HEK293 (cell line): ENCODE data around the gene NOS1.

Experiments used
- CTCF ChIA-PET: fragments of 350-600 bp; formaldehyde crosslinking; extraction: SDS; loops from one replicate; lab custom pipeline; 2021; ENCODE audit warnings: antibody characterized with exemption; lab: Yijun Ruan, JAX
- POLR2A ChIA-PET: fragments of 300-600 bp; formaldehyde crosslinking; extraction: SDS; loops from one replicate; lab custom pipeline; 2020; ENCODE audit warnings: antibody characterized with exemption, inconsistent platforms; lab: Yijun Ruan, JAX
- H3K27ac ChIP-seq: fragments of 200-500 bp; sonication (Bioruptor generic); 2 replicates; pipeline ENCODE4 v1.5.1; 2014; ENCODE audit warnings: low read depth, low read length, control low read depth, inconsistent platforms; ENCODE audit errors: extremely low read depth
- H3K36me3 ChIP-seq, 2 experiments: fragments of 200-500 bp in 1 of 2; sonication (Bioruptor generic) in 1 of 2; 1 replicate in 1 of 2; 2 replicates in 1 of 2; pipeline ENCODE4 v1.5.1; 2014 to 2017; ENCODE audit warnings: inconsistent platforms in 2 of 2, low read length in 2 of 2; ENCODE audit not compliant: control insufficient read depth in 2 of 2, insufficient read depth in 1 of 2
- H3K4me1 ChIP-seq: fragments of 200-500 bp; sonication (Bioruptor generic); 2 replicates; pipeline ENCODE4 v1.5.1; 2014; ENCODE audit warnings: mild to moderate bottlenecking, low read length, inconsistent platforms; ENCODE audit not compliant: control insufficient read depth, insufficient read depth
- H3K4me3 ChIP-seq: 2 replicates; pipeline ENCODE4 v1.5.1; 2011; ENCODE audit warnings: low read depth, mild to moderate bottlenecking, control low read depth, low read length, moderate library complexity
- H3K9me3 ChIP-seq: fragments of 200-500 bp; sonication (Bioruptor generic); 2 replicates; pipeline ENCODE4 v1.5.1; 2014; ENCODE audit warnings: low read depth, low read length, inconsistent platforms; ENCODE audit not compliant: control insufficient read depth, insufficient read depth
- GLI4 ChIP-seq: fragments of 450-650 bp; formaldehyde crosslinking; IDR thresholded peaks from 2 replicates; pipeline ENCODE4 v1.5.1; 2016; ENCODE audit warnings: missing biosample characterization, missing genetic modification characterization
- KLF16 ChIP-seq: fragments of 450-650 bp; formaldehyde crosslinking; IDR thresholded peaks from 2 replicates; pipeline ENCODE4 v1.5.1; 2017; ENCODE audit warnings: missing biosample characterization, missing genetic modification characterization
- REPIN1 ChIP-seq: fragments of 450-650 bp; formaldehyde crosslinking; IDR thresholded peaks from 2 replicates; pipeline ENCODE4 v1.5.1; 2017; ENCODE audit warnings: missing biosample characterization, missing genetic modification characterization, low read depth
- SETDB1 ChIP-seq: IDR thresholded peaks from one replicate; pipeline ENCODE4 v1.6.1; 2017; ENCODE audit warnings: mild to moderate bottlenecking, low read length, moderate library complexity, mixed read lengths; ENCODE audit not compliant: insufficient read length
- ZBTB17 ChIP-seq: fragments of 450-650 bp; formaldehyde crosslinking; IDR thresholded peaks from 2 replicates; pipeline ENCODE4 v1.5.1; 2016; ENCODE audit warnings: missing biosample characterization, missing genetic modification characterization
- ZBTB48 ChIP-seq: fragments of 450-650 bp; formaldehyde crosslinking; IDR thresholded peaks from 2 replicates; pipeline ENCODE4 v1.5.1; 2016; ENCODE audit warnings: missing biosample characterization, missing genetic modification characterization
- ZBTB7A ChIP-seq: fragments of 450-650 bp; formaldehyde crosslinking; IDR thresholded peaks from 2 replicates; pipeline ENCODE4 v1.5.1; 2016; ENCODE audit warnings: low read depth, missing biosample characterization, missing genetic modification characterization
- ZNF146 ChIP-seq: fragments of 450-650 bp; formaldehyde crosslinking; IDR thresholded peaks from 2 replicates; pipeline ENCODE4 v1.5.1; 2016; ENCODE audit warnings: missing biosample characterization, missing genetic modification characterization
- ZNF211 ChIP-seq: fragments of 450-650 bp; formaldehyde crosslinking; IDR thresholded peaks from 2 replicates; pipeline ENCODE4 v1.5.1; 2016; ENCODE audit warnings: low read depth, missing biosample characterization, missing genetic modification characterization
- ZNF335 ChIP-seq: fragments of 450-650 bp; formaldehyde crosslinking; conservative IDR thresholded peaks from 2 replicates; pipeline ENCODE4 v1.5.1; 2016; ENCODE audit warnings: missing biosample characterization, missing genetic modification characterization
- ZNF423 ChIP-seq: fragments of 450-650 bp; formaldehyde crosslinking; IDR thresholded peaks from 2 replicates; pipeline ENCODE4 v1.5.1; 2016; ENCODE audit warnings: missing biosample characterization, missing genetic modification characterization
- ZNF48 ChIP-seq: fragments of 450-650 bp; formaldehyde crosslinking; IDR thresholded peaks from 2 replicates; pipeline ENCODE4 v1.5.1; 2016; ENCODE audit warnings: missing biosample characterization, missing genetic modification characterization
- ZNF521 ChIP-seq: fragments of 450-650 bp; formaldehyde crosslinking; IDR thresholded peaks from 2 replicates; pipeline ENCODE4 v1.5.1; 2017; ENCODE audit warnings: missing biosample characterization, mild to moderate bottlenecking, missing genetic modification characterization
- ZNF544 ChIP-seq: fragments of 450-650 bp; formaldehyde crosslinking; IDR thresholded peaks from 2 replicates; pipeline ENCODE4 v1.5.0; 2017; ENCODE audit warnings: missing biosample characterization, missing genetic modification characterization
- ZNF707 ChIP-seq: fragments of 450-650 bp; formaldehyde crosslinking; IDR thresholded peaks from 2 replicates; pipeline ENCODE4 v1.5.1; 2016; ENCODE audit warnings: missing biosample characterization, missing genetic modification characterization
- ZNF768 ChIP-seq: fragments of 450-650 bp; formaldehyde crosslinking; IDR thresholded peaks from 2 replicates; pipeline ENCODE4 v1.5.1; 2018; ENCODE audit warnings: missing biosample characterization, mild to moderate bottlenecking, missing genetic modification characterization
- ZNF791 ChIP-seq: fragments of 450-650 bp; formaldehyde crosslinking; IDR thresholded peaks from 2 replicates; pipeline ENCODE4 v1.5.1; 2016; ENCODE audit warnings: missing biosample characterization, missing genetic modification characterization
- TF ChIP-seq, protein P1 (sequence below): fragments of 450-650 bp; formaldehyde crosslinking; IDR thresholded peaks from 2 replicates; pipeline ENCODE4 v1.5.1; 2016; ENCODE audit warnings: missing biosample characterization, missing genetic modification characterization, borderline replicate concordance
- TF ChIP-seq, protein P2 (sequence below): fragments of 450-650 bp; formaldehyde crosslinking; IDR thresholded peaks from 2 replicates; pipeline ENCODE4 v1.5.1; 2016; ENCODE audit warnings: missing biosample characterization, missing genetic modification characterization
- TF ChIP-seq, protein P3 (sequence below): fragments of 450-650 bp; formaldehyde crosslinking; IDR thresholded peaks from 2 replicates; pipeline ENCODE4 v1.5.1; 2016; ENCODE audit warnings: missing biosample characterization, missing genetic modification characterization
- TF ChIP-seq, protein P4 (sequence below): fragments of 450-650 bp; formaldehyde crosslinking; IDR thresholded peaks from 2 replicates; pipeline ENCODE4 v1.5.1; 2016; ENCODE audit warnings: missing biosample characterization, missing genetic modification characterization
- TF ChIP-seq, protein P5 (sequence below): fragments of 450-650 bp; formaldehyde crosslinking; IDR thresholded peaks from 2 replicates; pipeline ENCODE4 v1.5.1; 2016; ENCODE audit warnings: missing biosample characterization, missing genetic modification characterization, low read depth
- TF ChIP-seq, protein P6 (sequence below): fragments of 450-650 bp; formaldehyde crosslinking; IDR thresholded peaks from 2 replicates; pipeline ENCODE4 v1.5.1; 2016; ENCODE audit warnings: missing biosample characterization, missing genetic modification characterization

Gene NOS1

DNA sequence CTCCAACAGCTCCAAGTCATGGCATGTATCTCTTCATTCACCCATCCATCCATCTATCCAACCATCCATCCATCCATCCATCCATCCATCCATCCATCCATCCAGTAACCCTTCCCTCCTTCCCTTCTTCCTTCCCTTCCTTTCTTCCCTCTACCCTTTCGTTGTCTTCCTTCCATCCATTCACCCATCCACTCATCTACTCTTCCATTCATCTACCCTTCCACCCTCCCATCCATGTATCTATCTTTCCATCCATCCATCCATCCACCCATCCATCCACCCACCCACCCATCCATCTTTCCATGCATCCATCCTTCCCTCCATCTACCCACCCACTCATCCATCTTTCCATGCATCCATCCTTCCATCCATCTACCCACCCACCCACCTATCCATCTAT, 117.9 kb downstream of the NOS1 start (continued):
- TF ChIP-seq, protein P1, sequence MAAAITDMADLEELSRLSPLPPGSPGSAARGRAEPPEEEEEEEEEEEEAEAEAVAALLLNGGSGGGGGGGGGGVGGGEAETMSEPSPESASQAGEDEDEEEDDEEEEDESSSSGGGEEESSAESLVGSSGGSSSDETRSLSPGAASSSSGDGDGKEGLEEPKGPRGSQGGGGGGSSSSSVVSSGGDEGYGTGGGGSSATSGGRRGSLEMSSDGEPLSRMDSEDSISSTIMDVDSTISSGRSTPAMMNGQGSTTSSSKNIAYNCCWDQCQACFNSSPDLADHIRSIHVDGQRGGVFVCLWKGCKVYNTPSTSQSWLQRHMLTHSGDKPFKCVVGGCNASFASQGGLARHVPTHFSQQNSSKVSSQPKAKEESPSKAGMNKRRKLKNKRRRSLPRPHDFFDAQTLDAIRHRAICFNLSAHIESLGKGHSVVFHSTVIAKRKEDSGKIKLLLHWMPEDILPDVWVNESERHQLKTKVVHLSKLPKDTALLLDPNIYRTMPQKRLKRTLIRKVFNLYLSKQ (tag by site-specific recombination): no peak
- TF ChIP-seq ZNF211 (no peak), ZNF544 (no peak)

DNA sequence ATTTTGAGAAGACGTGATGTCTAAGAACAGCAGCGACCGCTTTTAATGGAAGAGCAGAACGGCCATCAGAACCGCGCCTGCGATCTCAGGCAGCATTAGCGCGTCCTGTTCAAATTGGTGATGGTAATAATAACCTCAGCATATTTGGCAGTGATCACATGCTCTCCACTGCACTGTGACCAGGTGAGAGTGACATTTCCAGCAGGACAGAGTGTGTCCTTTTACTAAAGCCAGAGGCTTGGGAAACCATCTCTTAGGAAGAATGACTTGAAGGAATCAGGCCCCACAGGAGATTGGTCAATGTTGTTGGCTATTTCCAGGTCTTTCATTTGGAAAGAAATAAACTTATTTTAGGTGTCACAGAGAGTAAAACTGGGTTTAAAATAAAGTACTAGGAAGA, 119.7 kb downstream of the NOS1 start:
- Histone ChIP-seq H3K36me3 (no peaks in the 10 kb centered on the region), H3K9me3 (no peaks in the 10 kb centered on the region), H3K4me1 (no peaks in the 10 kb centered on the region), H3K4me3 (no peak overlapping the region), H3K27ac (no peak overlapping the region)
- POLR2A ChIA-PET: no interaction called here
- TF ChIP-seq SETDB1 (no peak), ZBTB48 (tag by site-specific recombination) (no peak), ZNF707 (tag by site-specific recombination) (no peak), ZBTB17 (tag by site-specific recombination) (no peak), ZNF146 (tag by site-specific recombination) (no peak), KLF16 (tag by site-specific recombination) (no peak), ZNF791 (tag by site-specific recombination) (no peak), ZNF768 (no peak), ZNF521 (tag by site-specific recombination) (no peak)
- TF ChIP-seq, protein P2, sequence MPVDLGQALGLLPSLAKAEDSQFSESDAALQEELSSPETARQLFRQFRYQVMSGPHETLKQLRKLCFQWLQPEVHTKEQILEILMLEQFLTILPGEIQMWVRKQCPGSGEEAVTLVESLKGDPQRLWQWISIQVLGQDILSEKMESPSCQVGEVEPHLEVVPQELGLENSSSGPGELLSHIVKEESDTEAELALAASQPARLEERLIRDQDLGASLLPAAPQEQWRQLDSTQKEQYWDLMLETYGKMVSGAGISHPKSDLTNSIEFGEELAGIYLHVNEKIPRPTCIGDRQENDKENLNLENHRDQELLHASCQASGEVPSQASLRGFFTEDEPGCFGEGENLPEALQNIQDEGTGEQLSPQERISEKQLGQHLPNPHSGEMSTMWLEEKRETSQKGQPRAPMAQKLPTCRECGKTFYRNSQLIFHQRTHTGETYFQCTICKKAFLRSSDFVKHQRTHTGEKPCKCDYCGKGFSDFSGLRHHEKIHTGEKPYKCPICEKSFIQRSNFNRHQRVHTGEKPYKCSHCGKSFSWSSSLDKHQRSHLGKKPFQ (tag by site-specific recombination): no peak
- TF ChIP-seq, protein P3, sequence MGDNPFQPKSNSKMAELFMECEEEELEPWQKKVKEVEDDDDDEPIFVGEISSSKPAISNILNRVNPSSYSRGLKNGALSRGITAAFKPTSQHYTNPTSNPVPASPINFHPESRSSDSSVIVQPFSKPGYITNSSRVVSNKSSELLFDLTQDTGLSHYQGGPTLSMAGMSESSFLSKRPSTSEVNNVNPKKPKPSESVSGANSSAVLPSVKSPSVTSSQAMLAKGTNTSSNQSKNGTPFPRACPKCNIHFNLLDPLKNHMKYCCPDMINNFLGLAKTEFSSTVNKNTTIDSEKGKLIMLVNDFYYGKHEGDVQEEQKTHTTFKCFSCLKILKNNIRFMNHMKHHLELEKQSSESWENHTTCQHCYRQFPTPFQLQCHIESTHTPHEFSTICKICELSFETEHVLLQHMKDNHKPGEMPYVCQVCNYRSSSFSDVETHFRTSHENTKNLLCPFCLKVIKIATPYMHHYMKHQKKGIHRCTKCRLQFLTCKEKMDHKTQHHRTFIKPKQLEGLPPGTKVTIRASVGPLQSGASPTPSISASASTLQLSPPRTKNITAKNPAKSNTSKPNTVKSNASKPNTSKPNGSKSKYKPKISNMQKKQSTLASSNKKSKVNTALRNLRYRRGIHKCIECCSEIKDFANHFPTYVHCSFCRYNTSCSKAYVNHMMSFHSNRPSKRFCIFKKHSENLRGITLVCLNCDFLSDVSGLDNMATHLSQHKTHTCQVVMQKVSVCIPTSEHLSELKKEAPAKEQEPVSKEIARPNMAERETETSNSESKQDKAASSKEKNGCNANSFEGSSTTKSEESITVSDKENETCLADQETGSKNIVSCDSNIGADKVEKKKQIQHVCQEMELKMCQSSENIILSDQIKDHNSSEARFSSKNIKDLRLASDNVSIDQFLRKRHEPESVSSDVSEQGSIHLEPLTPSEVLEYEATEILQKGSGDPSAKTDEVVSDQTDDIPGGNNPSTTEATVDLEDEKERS: no peak
- CTCF ChIA-PET: interaction anchor here (0.6 to 1.2 kb wide), 3 partner anchors 29 to 595 kb away, joined by 3 to 4 read pairs (median 4); no protein-coding TSS in a partner anchor

DNA sequence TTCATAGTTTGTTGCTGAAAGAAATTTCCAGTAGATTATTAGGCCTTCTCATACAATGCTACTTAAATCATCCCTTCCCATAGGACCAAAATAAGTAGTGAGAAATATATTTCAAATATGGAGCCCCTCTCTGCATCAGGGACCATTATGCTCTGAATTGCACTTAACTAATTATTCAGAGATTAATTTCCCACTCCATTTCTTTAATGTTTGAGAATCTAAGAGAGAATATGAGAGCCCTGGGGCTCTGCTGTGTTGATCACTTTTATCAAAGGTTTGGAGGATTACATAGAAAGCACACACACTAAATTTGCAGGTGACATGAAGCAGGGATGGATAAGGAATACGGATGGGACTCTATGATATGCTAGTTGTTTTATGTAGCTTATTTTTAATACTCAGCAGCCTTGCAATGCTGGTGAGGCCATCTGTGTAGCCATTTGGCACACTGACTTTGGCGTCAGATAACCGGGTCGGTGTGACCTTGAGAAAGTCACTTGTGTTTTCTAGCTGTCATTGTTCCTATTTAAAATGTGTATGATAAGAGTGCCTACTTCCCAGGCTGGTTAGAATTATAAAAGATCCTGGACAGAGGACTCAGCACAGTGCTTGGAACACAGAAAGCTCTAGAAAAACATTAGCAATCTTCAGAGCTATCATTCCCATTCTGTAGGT, 121.2 kb downstream of the NOS1 start:
- no peak overlapping the region for H3K4me3 ChIP-seq
- H3K27ac ChIP-seq: no peak overlapping the region
- no peaks in the 10 kb centered on the region for H3K4me1 ChIP-seq
- ChIA-PET CTCF (interaction anchor here (0.7 to 2.3 kb wide), 8 partner anchors 9 to 1239 kb away, joined by 3 to 12 read pairs (median 4); no protein-coding TSS in a partner anchor), POLR2A (interaction anchor here (0.7 kb wide), 1 partner anchor 610 kb away, joined by 3 read pairs; no protein-coding TSS in a partner anchor)
- no peaks in the 10 kb centered on the region for H3K36me3 ChIP-seq
- H3K9me3 ChIP-seq: no peaks in the 10 kb centered on the region
- TF ChIP-seq ZNF146 (tag by site-specific recombination) (no peak), ZNF48 (tag by site-specific recombination) (no peak), ZBTB7A (tag by site-specific recombination) (no peak), ZNF423 (tag by site-specific recombination) (no peak), GLI4 (tag by site-specific recombination) (no peak), ZNF335 (tag by site-specific recombination) (no peak), REPIN1 (no peak)
- TF ChIP-seq, protein P4, sequence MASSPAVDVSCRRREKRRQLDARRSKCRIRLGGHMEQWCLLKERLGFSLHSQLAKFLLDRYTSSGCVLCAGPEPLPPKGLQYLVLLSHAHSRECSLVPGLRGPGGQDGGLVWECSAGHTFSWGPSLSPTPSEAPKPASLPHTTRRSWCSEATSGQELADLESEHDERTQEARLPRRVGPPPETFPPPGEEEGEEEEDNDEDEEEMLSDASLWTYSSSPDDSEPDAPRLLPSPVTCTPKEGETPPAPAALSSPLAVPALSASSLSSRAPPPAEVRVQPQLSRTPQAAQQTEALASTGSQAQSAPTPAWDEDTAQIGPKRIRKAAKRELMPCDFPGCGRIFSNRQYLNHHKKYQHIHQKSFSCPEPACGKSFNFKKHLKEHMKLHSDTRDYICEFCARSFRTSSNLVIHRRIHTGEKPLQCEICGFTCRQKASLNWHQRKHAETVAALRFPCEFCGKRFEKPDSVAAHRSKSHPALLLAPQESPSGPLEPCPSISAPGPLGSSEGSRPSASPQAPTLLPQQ (tag by site-specific recombination): no peak
- TF ChIP-seq, protein P5, sequence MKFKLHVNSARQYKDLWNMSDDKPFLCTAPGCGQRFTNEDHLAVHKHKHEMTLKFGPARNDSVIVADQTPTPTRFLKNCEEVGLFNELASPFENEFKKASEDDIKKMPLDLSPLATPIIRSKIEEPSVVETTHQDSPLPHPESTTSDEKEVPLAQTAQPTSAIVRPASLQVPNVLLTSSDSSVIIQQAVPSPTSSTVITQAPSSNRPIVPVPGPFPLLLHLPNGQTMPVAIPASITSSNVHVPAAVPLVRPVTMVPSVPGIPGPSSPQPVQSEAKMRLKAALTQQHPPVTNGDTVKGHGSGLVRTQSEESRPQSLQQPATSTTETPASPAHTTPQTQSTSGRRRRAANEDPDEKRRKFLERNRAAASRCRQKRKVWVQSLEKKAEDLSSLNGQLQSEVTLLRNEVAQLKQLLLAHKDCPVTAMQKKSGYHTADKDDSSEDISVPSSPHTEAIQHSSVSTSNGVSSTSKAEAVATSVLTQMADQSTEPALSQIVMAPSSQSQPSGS: no peak
- TF ChIP-seq, protein P6, sequence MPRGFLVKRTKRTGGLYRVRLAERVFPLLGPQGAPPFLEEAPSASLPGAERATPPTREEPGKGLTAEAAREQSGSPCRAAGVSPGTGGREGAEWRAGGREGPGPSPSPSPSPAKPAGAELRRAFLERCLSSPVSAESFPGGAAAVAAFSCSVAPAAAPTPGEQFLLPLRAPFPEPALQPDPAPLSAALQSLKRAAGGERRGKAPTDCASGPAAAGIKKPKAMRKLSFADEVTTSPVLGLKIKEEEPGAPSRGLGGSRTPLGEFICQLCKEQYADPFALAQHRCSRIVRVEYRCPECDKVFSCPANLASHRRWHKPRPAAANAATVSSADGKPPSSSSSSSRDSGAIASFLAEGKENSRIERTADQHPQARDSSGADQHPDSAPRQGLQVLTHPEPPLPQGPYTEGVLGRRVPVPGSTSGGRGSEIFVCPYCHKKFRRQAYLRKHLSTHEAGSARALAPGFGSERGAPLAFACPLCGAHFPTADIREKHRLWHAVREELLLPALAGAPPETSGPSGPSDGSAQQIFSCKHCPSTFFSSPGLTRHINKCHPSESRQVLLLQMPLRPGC (tag by site-specific recombination): no peak
